HepG2 (cell line): ENCODE measurements around the gene CYLD. TPM values are rescaled to one million over a fixed set of nuclear protein-coding genes. Genes with fewer than 3 reads are reported as not detected.

Experiments
- ATAC-seq: fragments of 200-7000 bp; cut with Tn5 transposase; 3 replicates; pipeline ENCODE4 v1.9.1; 2020; ENCODE audit warnings: mild to moderate bottlenecking, moderate library complexity
- BruUV-seq: library from RNA; stranded (reverse); fragments of 400-500 nt; replicated peaks from 2 replicates; lab custom pipeline; 2021; lab: Mats Ljungman, UMichigan
- CTCF ChIA-PET: fragments of 300-600 bp; formaldehyde crosslinking; extraction: SDS; loops from one replicate; lab custom pipeline; 2021; ENCODE audit warnings: low total read pairs, inconsistent platforms, low intra/inter-chr PET ratio; lab: Yijun Ruan, JAX
- POLR2A ChIA-PET: fragments of 350-600 bp; sonication (Branson Sonifier 250); formaldehyde crosslinking; loops from one replicate; lab custom pipeline; 2020; ENCODE audit warnings: antibody characterized with exemption, inconsistent platforms; lab: Yijun Ruan, JAX
- DNase-seq: peaks from one replicate; pipeline ENCODE4 v3.0.0-alpha.2; 2015; ENCODE audit warnings: low spot score
- FAIRE-seq: peaks from 3 replicates; lab custom pipeline; 2011; peaks lifted over from hg19 to GRCh38; lab: Jason Lieb, UNC
- H2AFZ ChIP-seq: one replicate; pipeline ENCODE4 v1.6.1; 2011; ENCODE audit warnings: low read length, inconsistent platforms
- H3K27ac ChIP-seq: fragments of 300-600 bp; 3 replicates; pipeline ENCODE4 v1.8.0; 2011; ENCODE audit warnings: mixed run types, mild to moderate bottlenecking, mixed read lengths, low read length, inconsistent platforms; ENCODE audit not compliant: insufficient read depth; ENCODE audit errors: extremely low read length
- H3K27me3 ChIP-seq, 2 experiments: fragments of 200-600 bp in 1 of 2; 2 replicates in 1 of 2; 3 replicates in 1 of 2; pipeline versions ENCODE4 v1.6.0 to v1.8.0; 2011; ENCODE audit warnings: low read length in 2 of 2, mild to moderate bottlenecking in 2 of 2, moderate library complexity in 2 of 2, inconsistent platforms in 1 of 2; ENCODE audit not compliant: insufficient read depth in 2 of 2, control insufficient read depth in 1 of 2
- H3K36me3 ChIP-seq, 2 experiments: fragments of 200-600 bp in 1 of 2; replicated peaks in 1 of 2; 2 replicates in 1 of 2; 3 replicates in 1 of 2; pipeline versions ENCODE4 v1.5.1 to v1.8.0; 2011; ENCODE audit warnings: low read length in 2 of 2, inconsistent platforms in 1 of 2; ENCODE audit not compliant: insufficient read depth in 2 of 2, control insufficient read depth in 1 of 2
- H3K4me1 ChIP-seq: 2 replicates; pipeline ENCODE4 v1.5.1; 2012; ENCODE audit warnings: low read length, inconsistent platforms; ENCODE audit not compliant: insufficient read depth
- H3K4me2 ChIP-seq: 2 replicates; pipeline ENCODE4 v1.6.0; 2011; ENCODE audit warnings: low read depth, low read length, inconsistent platforms
- H3K4me3 ChIP-seq, 3 experiments: fragments of 200-600 bp in 1 of 3; sonication (generic), shearing (Covaris generic) in 1 of 3; replicated peaks in 1 of 3; 2 replicates each; pipeline ENCODE4 v1.5.1; 2011 to 2016; ENCODE audit warnings: low read length in 3 of 3, inconsistent platforms in 2 of 3, low read depth in 2 of 3, mild to moderate bottlenecking in 2 of 3, control low read depth in 1 of 3, mixed read lengths in 1 of 3; ENCODE audit not compliant: insufficient read depth in 1 of 3
- H3K79me2 ChIP-seq: one replicate; pipeline ENCODE4 v1.6.1; 2011; ENCODE audit warnings: low read length, inconsistent platforms; ENCODE audit not compliant: insufficient read depth
- H3K9ac ChIP-seq: 2 replicates; pipeline ENCODE4 v1.6.0; 2011; ENCODE audit warnings: mild to moderate bottlenecking, low read depth, low read length, inconsistent platforms; ENCODE audit not compliant: insufficient read depth
- H3K9me3 ChIP-seq: 2 replicates; pipeline ENCODE4 v1.5.1; 2012; ENCODE audit warnings: mild to moderate bottlenecking, low read length
- H4K20me1 ChIP-seq: 2 replicates; pipeline ENCODE4 v1.6.0; 2011; ENCODE audit warnings: inconsistent platforms, mild to moderate bottlenecking, low read length, moderate library complexity; ENCODE audit not compliant: insufficient read depth
- AFF4 ChIP-seq: sonication (generic); formaldehyde crosslinking; IDR thresholded peaks from 2 replicates; pipeline ENCODE4 v1.4.0; 2020; ENCODE audit warnings: missing genetic modification reagents
- ARID2 ChIP-seq: sonication (generic); formaldehyde crosslinking; IDR thresholded peaks from 2 replicates; pipeline ENCODE4 v1.8.1; 2022; ENCODE audit warnings: mild to moderate bottlenecking, missing genetic modification reagents, borderline replicate concordance
- CCDC6 ChIP-seq: sonication (generic); formaldehyde crosslinking; IDR thresholded peaks from 2 replicates; pipeline ENCODE4 v1.8.1; 2022; ENCODE audit warnings: mild to moderate bottlenecking, missing genetic modification reagents, moderate library complexity
- ELF1 ChIP-seq: sonication (generic); formaldehyde crosslinking; IDR thresholded peaks from 2 replicates; pipeline ENCODE4 v1.4.0; 2020; ENCODE audit warnings: missing genetic modification reagents
- FIP1L1 ChIP-seq: fragments of 200-400 bp; formaldehyde crosslinking; IDR thresholded peaks from 2 replicates; pipeline ENCODE4 v1.6.1; 2018; ENCODE audit warnings: low read depth, mild to moderate bottlenecking, low read length, moderate library complexity, borderline replicate concordance; ENCODE audit not compliant: insufficient read depth
- PRDM10 ChIP-seq: sonication (generic); formaldehyde crosslinking; IDR thresholded peaks from 2 replicates; pipeline ENCODE4 v1.4.0; 2020; ENCODE audit warnings: low read depth, missing genetic modification reagents
- SETDB1 ChIP-seq: sonication (generic); formaldehyde crosslinking; IDR thresholded peaks from 2 replicates; pipeline ENCODE4 v1.5.1; 2020; ENCODE audit warnings: missing genetic modification reagents, mild to moderate bottlenecking, borderline replicate concordance
- SUZ12 ChIP-seq: fragments of 150-350 bp; IDR thresholded peaks from 2 replicates; pipeline ENCODE4 v1.6.1; 2014; ENCODE audit warnings: low read depth, low read length
- TARDBP ChIP-seq: sonication (generic); formaldehyde crosslinking; IDR thresholded peaks from 2 replicates; pipeline ENCODE4 v1.8.0; 2022; ENCODE audit warnings: mild to moderate bottlenecking, missing genetic modification reagents
- ZBTB8A ChIP-seq: sonication (generic); formaldehyde crosslinking; IDR thresholded peaks from 2 replicates; pipeline ENCODE4 v1.4.0; 2020; ENCODE audit warnings: mild to moderate bottlenecking, low read depth, missing genetic modification reagents, borderline replicate concordance
- ZNF264 ChIP-seq: sonication (generic); formaldehyde crosslinking; IDR thresholded peaks from 2 replicates; pipeline ENCODE4 v1.4.0; 2020; ENCODE audit warnings: missing genetic modification reagents
- ZNF766 ChIP-seq: sonication (generic); formaldehyde crosslinking; IDR thresholded peaks from 2 replicates; pipeline ENCODE4 v1.5.0; 2020; ENCODE audit warnings: missing genetic modification reagents, borderline replicate concordance
- ZUFSP ChIP-seq: sonication (generic); formaldehyde crosslinking; IDR thresholded peaks from 2 replicates; pipeline ENCODE4 v1.9.0; 2021; ENCODE audit warnings: missing genetic modification reagents, mild to moderate bottlenecking, borderline replicate concordance
- WGBS: methylation state at CpG from one replicate; pipeline ENCODE4 v1.1.6; 2017; ENCODE audit warnings: low lambda C conversion rate; 5-methylcytosine and 5-hydroxymethylcytosine counted together
- in situ Hi-C: cut with HindIII; loops from 2 replicates; pipeline ENCODE4 v1.10.0; 2017; ENCODE audit warnings: low pct_unique_long_range_greater_than_20kb; ENCODE audit not compliant: extremely low pct_ligation_motif_present
- intact Hi-C: fragments of 100-400 bp; cut with micrococcal nuclease; formaldehyde crosslinking; loops from one replicate; pipeline ENCODE4 v1.10.0; 2022; ENCODE audit not compliant: unreplicated experiment
- polyA plus RNA-seq, 8 experiments: library from polyadenylated mRNA; depleted of rRNA in 3 of 8; stranded (reverse) in 7 of 8; unstranded in 1 of 8; fragments of >200 nt; fragmentation: Illumina TruSeq in 4 of 8; extraction: Trizol in 4 of 8; gene quantifications; 2 replicates each; pipeline versions ENCODE4 v1.2.1 to v1.2.3, GENCODE V29; 2011 to 2016; ENCODE audit warnings: low read depth in 4 of 8, missing spikeins in 1 of 8, mixed read lengths in 1 of 8; ENCODE audit not compliant: insufficient read depth in 1 of 8
- total RNA-seq, 5 experiments: library from RNA; depleted of rRNA; stranded (reverse); fragments of >200 nt; fragmentation: Illumina TruSeq; extraction: Trizol; gene quantifications; 2 replicates each; pipeline ENCODE4 v1.2.3, GENCODE V29; 2016; ENCODE audit warnings: low read depth in 1 of 5

CYLD gene
- total and polyA plus RNA-seq, 2 of the 13 experiments (the other 11 are each of a cell fraction or from before 2014, with no cell fraction given): 6.1 to 11.4 TPM

DNA sequence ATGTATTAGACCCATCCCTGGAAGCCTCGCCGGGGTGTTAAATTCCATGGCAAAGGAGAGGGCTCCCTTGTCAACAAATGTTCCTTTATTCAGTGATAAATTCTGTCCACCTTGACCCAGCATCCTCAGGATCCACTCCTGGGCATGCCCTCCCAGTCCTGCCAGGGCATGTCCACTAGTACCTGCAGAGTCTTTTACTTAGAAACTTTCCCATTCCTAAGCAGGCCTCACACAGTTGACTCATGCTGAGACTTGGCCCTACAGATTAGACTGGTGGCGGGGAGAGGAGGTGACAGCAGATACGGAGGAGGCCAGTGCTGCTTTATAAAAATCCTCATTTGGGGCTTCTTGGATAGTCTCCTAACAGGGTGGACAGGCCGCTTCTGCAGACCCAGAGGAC is 88.8 kb downstream of the CYLD start (continued):
- TF ChIP-seq PRDM10 (CRISPR knock-in tag): no peak
- no peak for TF ChIP-seq TARDBP (CRISPR knock-in tag)
- TF ChIP-seq CCDC6 (CRISPR knock-in tag): no peak

- Histone ChIP-seq H4K20me1 (no peaks in the 10 kb centered on the region), H3K4me2 (no peak overlapping the region), H3K79me2 (no peaks in the 10 kb centered on the region), H3K36me3 (no peaks in the 10 kb centered on the region), H3K4me3 (no peak overlapping the region), H3K27me3 (peaks cover 2 to 34% of the 10 kb centered on the region in 2 experiments; a peak in 3 of 5 replicates), H3K4me1 (no peaks in the 10 kb centered on the region), H3K9ac (no peak overlapping the region), H3K27ac (no peak overlapping the region), H2AFZ (no peak overlapping the region), H3K9me3 (no peaks in the 10 kb centered on the region)
- CTCF ChIA-PET: no interaction called here
- intact Hi-C loops: no loop called here
- FAIRE-seq: no peak
- WGBS: 0% methylated on average over 1 of the region's 1 CpG
- in situ Hi-C loops: no loop called here
- no TSS peak for BruUV-seq
- DNase-seq: no peak
- POLR2A ChIA-PET: no interaction called here
- ATAC-seq: no peak
- no peak for TF ChIP-seq SETDB1 (CRISPR knock-in tag)
- TF ChIP-seq ZUFSP (CRISPR knock-in tag): no peak
- no peak for TF ChIP-seq ARID2 (CRISPR knock-in tag)
- TF ChIP-seq ZNF766 (CRISPR knock-in tag): no peak
- TF ChIP-seq AFF4: no peak
- TF ChIP-seq ELF1 (CRISPR knock-in tag): no peak
- TF ChIP-seq ZNF264: no peak
- no peak for TF ChIP-seq SUZ12
- TF ChIP-seq FIP1L1: no peak
- TF ChIP-seq ZBTB8A (CRISPR knock-in tag): no peak
These were observed 89.9 kb downstream of the CYLD start for GRCh38 chr16:50831751-50832150.
